GM23338 (cell line): ENCODE data around the gene GALNT13. TPM values are rescaled to one million over a fixed set of nuclear protein-coding genes. Genes with fewer than 3 reads are reported as not detected.

Experiments
- CREB1 ChIP-seq: fragments of 250-450 bp; sonication (Bioruptor Pico); IDR thresholded peaks from 2 replicates; pipeline ENCODE4 v1.5.0; 2020; ENCODE audit warnings: low read depth, mild to moderate bottlenecking, moderate library complexity
- NANOG ChIP-seq: IDR thresholded peaks from 2 replicates; pipeline ENCODE4 v1.6.1; 2016; ENCODE audit warnings: antibody characterized with exemption, borderline replicate concordance
- POLR2AphosphoS5 ChIP-seq: IDR thresholded peaks from 2 replicates; pipeline ENCODE4 v1.6.1; 2016; ENCODE audit warnings: antibody characterized with exemption, low read depth
- ZNF114 ChIP-seq: fragments of 250-450 bp; sonication (Bioruptor Pico); IDR thresholded peaks from 2 replicates; pipeline ENCODE4 v1.5.0; 2020; ENCODE audit warnings: mild to moderate bottlenecking, moderate library complexity
- ZNF331 ChIP-seq: fragments of 250-450 bp; sonication (Bioruptor Pico); IDR thresholded peaks from 2 replicates; pipeline ENCODE4 v1.5.0; 2020; ENCODE audit warnings: low read depth, mild to moderate bottlenecking, moderate library complexity
- polyA plus RNA-seq: library from polyadenylated mRNA; unstranded; fragments of >200 nt; fragmentation: Nextera tagmentation; extraction: Ambion mirVana; gene quantifications from 2 replicates; pipeline ENCODE4 v1.2.1, GENCODE V29; 2016
- total RNA-seq: library from RNA; depleted of rRNA; stranded (reverse); fragments of >200 nt; shearing (Covaris generic); gene quantifications from 2 replicates; pipeline ENCODE4 v1.2.3, GENCODE V29; 2014
- TF ChIP-seq, protein P1 (sequence below): IDR thresholded peaks from one replicate; pipeline ENCODE4 v1.6.1; 2018; ENCODE audit warnings: antibody characterized with exemption; ENCODE audit not compliant: unreplicated experiment
- TF ChIP-seq, protein P2 (sequence below): fragments of 250-450 bp; sonication (Bioruptor Pico); IDR thresholded peaks from 2 replicates; pipeline ENCODE4 v1.5.0; 2020; ENCODE audit warnings: mild to moderate bottlenecking, moderate library complexity

GALNT13 gene
- total and polyA plus RNA-seq, 2 experiments from 2014 or later, result 3.5 to 5.2 TPM

DNA sequence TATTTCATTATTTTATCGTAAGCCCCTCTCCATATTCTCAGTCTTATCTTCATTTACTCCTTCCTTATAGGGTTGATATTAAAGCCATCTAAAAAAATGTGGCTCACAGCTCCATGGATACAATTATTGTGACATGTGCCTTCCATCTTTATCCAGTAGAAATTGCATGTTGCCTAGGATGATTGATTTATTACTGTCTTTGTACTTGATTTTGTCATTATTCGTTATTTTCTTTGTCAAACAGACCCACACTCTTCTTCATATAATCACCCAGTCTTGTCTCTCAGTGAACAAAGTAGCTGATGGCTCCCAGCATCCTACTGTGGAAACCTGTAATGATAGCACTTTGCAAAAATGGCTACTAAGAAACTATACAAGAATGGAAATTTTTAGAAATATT lies 574.6 kb downstream of the GALNT13 start (continued):
- TF ChIP-seq, protein P1, sequence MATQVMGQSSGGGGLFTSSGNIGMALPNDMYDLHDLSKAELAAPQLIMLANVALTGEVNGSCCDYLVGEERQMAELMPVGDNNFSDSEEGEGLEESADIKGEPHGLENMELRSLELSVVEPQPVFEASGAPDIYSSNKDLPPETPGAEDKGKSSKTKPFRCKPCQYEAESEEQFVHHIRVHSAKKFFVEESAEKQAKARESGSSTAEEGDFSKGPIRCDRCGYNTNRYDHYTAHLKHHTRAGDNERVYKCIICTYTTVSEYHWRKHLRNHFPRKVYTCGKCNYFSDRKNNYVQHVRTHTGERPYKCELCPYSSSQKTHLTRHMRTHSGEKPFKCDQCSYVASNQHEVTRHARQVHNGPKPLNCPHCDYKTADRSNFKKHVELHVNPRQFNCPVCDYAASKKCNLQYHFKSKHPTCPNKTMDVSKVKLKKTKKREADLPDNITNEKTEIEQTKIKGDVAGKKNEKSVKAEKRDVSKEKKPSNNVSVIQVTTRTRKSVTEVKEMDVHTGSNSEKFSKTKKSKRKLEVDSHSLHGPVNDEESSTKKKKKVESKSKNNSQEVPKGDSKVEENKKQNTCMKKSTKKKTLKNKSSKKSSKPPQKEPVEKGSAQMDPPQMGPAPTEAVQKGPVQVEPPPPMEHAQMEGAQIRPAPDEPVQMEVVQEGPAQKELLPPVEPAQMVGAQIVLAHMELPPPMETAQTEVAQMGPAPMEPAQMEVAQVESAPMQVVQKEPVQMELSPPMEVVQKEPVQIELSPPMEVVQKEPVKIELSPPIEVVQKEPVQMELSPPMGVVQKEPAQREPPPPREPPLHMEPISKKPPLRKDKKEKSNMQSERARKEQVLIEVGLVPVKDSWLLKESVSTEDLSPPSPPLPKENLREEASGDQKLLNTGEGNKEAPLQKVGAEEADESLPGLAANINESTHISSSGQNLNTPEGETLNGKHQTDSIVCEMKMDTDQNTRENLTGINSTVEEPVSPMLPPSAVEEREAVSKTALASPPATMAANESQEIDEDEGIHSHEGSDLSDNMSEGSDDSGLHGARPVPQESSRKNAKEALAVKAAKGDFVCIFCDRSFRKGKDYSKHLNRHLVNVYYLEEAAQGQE, result no peak
- no peak for TF ChIP-seq POLR2AphosphoS5
- no peak for TF ChIP-seq NANOG
- no peak for TF ChIP-seq ZNF114
- TF ChIP-seq ZNF331 (CRISPR knock-in tag), result no peak
- no peak for TF ChIP-seq CREB1 (CRISPR knock-in tag)
- TF ChIP-seq, protein P2, sequence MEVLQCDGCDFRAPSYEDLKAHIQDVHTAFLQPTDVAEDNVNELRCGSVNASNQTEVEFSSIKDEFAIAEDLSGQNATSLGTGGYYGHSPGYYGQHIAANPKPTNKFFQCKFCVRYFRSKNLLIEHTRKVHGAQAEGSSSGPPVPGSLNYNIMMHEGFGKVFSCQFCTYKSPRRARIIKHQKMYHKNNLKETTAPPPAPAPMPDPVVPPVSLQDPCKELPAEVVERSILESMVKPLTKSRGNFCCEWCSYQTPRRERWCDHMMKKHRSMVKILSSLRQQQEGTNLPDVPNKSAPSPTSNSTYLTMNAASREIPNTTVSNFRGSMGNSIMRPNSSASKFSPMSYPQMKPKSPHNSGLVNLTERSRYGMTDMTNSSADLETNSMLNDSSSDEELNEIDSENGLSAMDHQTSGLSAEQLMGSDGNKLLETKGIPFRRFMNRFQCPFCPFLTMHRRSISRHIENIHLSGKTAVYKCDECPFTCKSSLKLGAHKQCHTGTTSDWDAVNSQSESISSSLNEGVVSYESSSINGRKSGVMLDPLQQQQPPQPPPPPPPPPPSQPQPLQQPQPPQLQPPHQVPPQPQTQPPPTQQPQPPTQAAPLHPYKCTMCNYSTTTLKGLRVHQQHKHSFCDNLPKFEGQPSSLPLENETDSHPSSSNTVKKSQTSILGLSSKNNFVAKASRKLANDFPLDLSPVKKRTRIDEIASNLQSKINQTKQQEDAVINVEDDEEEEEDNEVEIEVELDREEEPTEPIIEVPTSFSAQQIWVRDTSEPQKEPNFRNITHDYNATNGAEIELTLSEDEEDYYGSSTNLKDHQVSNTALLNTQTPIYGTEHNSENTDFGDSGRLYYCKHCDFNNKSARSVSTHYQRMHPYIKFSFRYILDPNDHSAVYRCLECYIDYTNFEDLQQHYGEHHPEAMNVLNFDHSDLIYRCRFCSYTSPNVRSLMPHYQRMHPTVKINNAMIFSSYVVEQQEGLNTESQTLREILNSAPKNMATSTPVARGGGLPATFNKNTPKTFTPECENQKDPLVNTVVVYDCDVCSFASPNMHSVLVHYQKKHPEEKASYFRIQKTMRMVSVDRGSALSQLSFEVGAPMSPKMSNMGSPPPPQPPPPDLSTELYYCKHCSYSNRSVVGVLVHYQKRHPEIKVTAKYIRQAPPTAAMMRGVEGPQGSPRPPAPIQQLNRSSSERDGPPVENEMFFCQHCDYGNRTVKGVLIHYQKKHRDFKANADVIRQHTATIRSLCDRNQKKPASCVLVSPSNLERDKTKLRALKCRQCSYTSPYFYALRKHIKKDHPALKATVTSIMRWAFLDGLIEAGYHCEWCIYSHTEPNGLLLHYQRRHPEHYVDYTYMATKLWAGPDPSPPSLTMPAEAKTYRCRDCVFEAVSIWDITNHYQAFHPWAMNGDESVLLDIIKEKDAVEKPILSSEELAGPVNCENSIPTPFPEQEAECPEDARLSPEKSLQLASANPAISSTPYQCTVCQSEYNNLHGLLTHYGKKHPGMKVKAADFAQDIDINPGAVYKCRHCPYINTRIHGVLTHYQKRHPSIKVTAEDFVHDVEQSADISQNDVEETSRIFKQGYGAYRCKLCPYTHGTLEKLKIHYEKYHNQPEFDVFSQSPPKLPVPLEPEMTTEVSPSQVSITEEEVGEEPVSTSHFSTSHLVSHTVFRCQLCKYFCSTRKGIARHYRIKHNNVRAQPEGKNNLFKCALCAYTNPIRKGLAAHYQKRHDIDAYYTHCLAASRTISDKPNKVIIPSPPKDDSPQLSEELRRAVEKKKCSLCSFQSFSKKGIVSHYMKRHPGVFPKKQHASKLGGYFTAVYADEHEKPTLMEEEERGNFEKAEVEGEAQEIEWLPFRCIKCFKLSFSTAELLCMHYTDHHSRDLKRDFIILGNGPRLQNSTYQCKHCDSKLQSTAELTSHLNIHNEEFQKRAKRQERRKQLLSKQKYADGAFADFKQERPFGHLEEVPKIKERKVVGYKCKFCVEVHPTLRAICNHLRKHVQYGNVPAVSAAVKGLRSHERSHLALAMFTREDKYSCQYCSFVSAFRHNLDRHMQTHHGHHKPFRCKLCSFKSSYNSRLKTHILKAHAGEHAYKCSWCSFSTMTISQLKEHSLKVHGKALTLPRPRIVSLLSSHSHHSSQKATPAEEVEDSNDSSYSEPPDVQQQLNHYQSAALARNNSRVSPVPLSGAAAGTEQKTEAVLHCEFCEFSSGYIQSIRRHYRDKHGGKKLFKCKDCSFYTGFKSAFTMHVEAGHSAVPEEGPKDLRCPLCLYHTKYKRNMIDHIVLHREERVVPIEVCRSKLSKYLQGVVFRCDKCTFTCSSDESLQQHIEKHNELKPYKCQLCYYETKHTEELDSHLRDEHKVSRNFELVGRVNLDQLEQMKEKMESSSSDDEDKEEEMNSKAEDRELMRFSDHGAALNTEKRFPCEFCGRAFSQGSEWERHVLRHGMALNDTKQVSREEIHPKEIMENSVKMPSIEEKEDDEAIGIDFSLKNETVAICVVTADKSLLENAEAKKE (CRISPR knock-in tag), result no peak
